GM19023 (cell line): ENCODE data around the gene HPS1.

Source experiments
- ATAC-seq: cut with Tn5 transposase; IDR thresholded peaks from one replicate; pipeline ENCODE4 v1.9.1; 2021; ENCODE audit warnings: mild to moderate bottlenecking, moderate library complexity; ENCODE audit not compliant: unreplicated experiment

HPS1 gene

GRCh38 chr10:98433881-98434732 is 12.6 kb downstream of the HPS1 start:
- no peak for ATAC-seq

DNA sequence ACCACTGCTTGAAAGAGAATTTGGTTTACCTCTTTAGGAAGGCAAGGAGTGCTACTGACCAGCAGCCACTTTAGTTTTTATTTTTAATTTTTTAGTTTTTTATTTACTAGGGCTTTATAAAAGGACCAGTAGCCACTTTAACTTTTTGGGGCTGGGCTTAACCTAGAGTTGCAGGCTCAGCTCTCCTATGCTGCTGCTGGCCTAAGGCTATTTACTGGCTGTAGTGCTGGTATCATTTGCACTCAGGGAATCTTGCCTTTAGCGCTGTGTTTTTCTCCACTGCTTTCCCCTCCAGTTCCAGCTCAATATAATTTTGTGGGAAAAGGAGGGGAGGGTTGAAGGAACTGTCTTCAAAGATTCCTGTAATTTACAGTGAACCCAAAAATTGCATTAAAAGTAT is 13.4 kb downstream of the HPS1 start:
- no peak for ATAC-seq

GRCh38 chr10:98432330-98432729 is 14.4 kb downstream of the HPS1 start:
- no peak for ATAC-seq

DNA sequence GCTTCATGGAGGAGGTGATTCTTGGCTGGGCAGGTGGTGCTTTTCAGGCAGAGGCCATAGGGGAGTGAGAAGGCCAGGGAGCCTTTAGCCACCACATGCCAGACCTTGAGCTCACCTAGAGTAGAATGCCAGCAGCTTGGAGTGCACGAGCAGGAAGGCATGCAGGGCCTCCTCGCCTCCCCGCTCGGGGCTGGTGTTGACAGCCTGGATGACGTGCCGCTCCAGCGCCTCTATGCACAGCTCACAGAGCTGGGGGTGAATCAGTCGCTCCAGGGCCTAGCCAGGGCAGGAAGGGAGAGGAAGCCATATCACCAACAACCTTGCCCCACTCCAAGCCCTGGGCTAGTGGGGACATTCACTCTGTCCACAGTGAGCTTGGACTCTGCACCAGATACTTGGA is 15.7 kb downstream of the HPS1 start:
- no peak for ATAC-seq

DNA sequence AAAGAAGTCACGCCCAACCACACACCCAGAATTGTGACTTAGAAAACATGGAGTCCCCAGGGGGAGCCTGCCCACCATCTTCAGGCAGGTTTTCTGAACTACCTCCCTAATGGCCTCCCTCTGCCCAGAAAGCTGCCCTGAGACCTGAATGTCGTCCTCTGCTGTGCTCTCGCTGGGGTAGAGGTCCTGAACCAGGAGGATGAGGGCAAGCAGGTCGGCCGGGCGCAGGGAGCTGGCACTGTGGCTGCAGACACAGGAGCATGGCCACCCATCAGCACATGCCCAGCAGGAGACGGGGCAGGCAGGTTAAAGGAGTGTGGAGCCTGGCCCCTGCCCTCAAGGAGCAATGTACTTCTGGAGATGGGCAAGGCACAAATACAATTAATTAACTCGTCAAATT is 16.3 kb downstream of the HPS1 start:
- ATAC-seq, result no peak

GRCh38 chr10:98429320-98430072 is 17.2 kb downstream of the HPS1 start:
- ATAC-seq, result no peak

GRCh38 chr10:98427011-98427515 is 19.7 kb downstream of the HPS1 start:
- ATAC-seq, result no peak

DNA sequence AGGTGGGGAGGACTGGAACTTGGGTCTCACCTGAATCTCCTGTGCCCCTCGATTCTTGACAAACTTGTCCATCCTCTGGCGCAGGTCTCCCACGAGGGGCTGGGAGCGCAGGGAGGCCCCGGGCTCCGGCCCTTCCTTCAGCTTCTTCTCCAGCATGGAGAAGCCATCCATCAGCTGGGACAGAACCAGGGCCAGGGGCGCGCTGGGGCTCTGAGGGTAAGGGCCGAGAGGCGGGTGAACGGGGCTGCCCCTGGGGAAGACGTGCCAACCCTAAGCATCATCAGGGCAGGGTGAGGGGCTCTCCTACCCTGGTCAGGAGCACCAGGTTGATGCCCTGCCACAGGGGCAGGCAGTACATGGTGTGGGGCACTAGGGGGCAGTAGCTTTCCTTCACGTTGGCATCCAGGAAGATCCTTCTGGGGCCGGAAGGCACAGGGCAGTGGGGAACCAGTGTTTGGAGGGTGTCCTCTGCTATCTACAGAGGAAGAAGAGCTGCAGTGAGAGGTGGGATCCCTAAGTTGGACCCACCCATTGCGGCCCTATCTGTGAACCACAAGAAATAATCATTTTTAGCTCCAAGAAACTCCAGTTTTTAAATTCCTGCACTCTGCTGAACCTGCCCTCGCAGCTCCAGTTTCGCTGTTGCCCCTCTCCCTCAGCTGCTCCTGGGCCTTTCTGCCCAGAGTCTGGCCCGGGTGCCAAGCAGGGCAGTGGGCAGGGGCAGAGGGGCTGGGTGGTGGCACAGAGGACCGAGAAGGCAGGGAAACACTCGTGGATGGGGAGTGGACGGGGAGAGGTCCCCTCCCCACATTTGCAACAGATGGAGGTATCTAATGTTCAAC is 21.0 kb downstream of the HPS1 start:
- ATAC-seq, result peak; percentile 73

DNA sequence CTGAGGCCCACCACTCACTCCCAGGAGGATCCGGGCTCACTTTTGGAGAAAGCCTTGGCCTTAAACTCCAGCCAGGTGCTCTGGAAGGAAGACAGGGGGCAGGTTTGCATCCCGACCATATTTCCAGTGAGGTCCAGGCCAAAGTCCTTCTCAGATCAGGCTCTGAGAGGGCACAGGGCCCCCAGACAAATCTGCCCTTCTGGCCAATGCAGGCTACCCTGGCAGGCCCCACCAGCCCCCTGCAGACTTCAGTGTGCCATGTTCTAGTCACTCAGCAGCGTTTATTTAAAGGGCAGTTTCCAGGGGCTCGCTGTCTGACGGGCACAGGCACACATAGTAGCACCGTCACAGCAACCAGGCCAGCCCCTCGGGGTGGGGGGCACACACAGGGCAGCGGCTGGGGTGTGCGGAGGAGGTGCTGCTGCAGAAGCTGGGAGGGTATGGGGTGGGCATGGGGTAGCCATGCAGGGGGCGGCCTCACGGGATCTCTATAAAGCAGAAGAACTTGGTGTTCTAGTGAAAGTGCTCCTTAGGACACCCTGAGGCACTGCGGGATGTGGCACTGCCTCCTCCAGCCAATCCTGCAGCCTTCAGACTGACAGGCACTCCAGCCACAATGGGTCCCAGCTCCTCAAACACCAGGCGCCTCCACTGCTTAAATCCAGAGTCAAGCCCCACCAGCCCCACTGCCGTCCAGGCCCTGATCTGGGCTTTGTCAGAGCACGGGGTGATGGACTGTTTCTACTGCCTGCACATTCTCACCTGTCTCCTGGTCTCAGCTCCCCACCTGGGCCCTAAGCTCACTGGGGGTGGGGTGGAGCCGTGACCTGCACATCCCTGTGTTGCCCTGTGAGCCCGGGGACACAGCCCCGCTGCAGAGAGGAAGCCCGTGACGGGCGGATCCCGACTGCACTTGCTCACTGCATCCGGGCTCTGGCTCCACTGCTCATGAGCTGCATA is 22.2 kb downstream of the HPS1 start:
- no peak for ATAC-seq

GRCh38 chr10:98423691-98424120 is 23.0 kb downstream of the HPS1 start:
- no peak for ATAC-seq

GRCh38 chr10:98422182-98422581 is 24.6 kb downstream of the HPS1 start:
- no peak for ATAC-seq

DNA sequence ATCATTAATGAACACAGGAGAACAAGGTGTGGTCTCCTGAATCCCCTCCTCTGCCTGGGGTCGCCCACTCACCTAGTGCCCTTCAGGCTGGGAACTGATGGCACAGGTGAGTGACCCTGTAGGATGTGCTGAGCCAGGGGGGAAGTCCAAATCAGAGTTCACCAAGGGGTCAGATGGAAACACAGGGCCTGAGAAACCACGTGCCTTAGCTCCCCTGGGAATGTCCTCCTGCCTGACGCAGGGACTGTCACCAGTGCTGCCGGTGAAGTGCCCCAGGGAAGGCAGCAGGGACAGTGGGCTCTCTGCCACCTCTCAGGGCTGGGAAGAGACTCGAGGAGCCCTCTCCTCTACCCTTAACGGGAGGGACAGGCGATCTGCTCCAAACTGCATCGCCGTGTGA is 25.9 kb downstream of the HPS1 start:
- ATAC-seq, result no peak

DNA sequence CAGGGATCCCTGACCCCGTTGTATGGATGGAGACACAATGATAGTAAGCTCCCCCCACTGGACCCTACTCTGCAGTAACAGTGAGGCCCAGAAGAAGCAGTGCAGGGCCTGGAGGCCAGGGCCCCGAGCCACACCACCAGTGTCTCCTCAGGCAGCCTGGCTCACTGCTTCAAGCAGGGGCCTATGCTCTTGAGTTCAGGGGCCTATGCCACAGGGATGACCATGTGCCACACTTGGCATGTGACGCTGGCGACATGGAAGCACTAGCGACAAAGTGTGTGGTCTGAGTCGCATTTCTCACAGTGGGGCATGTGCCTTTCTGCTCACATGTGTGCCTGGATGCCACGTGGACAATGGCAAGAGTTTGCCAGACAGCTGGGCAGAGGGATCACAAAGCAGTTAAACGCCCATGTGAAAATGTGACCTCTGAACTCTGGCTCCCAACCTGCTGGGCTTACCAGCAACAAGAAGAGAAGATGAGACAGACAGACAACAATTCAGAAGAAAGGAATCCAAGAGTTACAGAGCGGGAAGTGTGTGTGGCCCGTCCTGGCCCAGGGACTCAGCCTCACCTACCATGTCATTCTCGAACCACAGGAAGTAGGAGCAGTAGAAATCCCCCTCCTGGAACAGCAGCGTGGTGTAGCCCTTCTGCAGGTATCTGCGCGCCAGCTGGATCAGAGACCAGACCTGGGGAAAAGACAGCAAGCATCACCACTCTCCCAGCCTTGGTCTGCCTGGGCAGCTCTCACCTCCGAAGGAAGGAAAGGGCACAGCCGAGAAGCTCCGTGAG is 27.1 kb downstream of the HPS1 start:
- no peak for ATAC-seq

DNA sequence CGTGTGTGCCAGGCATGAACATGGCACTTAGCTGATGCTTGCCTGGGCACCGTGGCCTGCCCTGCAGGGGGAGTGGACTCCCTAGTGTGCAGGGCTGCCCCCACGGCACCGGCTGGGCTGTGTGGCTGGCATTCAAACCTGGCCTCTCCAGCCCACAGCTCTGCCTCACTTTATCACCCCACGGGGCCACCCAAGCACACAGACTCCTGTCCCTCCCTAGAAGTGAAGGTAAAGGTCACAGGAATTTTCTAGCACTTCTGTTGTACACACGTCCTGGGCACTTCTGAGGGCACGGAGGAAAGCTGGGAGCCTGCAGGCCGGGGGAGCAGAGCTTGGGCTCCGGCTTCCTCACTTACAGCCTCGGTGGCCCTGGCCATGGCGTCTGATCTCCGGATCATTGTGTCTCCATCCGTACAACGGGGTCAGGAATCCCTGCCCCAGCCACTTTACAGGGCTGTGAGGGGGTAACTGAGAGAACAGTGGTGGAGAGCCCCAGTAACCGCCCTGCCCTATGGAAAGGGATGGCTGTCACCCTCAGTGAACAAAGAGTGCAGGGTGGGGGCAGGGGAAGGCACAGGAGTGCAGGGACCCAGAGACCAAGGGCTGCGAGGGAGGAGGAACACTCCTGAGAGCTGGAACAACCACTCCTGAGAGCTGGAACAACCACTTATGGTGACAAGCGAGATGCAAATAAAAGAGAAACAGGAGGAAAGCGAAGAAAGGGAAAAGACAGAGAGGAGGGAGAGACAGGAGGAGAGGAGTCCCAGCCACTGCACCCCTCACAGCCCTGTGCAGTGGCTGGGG is 27.9 kb downstream of the HPS1 start:
- no peak for ATAC-seq

DNA sequence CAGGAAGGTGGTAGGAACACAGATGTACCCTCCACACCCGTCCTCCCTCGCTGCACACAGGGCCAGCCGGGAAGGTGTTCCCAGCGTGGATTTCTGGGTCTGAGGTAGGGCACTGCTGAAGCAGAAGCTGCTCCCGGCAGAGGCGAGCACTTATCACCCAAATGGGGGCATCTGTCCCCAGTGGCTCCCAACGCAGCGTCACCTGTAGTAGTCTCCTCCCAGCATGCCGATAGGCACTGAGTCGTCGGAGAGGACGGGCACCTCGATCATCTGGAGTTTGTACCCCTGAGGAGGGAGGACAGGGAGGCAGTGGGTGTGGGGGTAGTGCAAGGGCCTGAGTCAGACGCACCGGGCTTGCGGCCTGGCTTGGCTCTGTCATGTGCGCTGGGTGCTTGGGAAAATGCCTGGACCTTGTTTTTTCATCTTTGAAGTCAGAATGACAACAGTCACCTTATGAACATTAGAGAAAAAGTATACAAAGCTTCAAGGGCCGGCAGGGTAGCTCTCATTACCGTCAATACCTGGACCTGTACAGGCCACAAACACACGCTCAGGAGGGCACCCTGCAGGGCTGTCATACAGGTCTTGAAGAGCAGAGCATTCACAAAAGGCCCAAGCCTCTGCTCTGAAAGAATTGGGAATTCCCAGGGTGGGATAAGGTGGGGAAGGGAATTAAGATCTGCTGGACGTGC is 28.6 kb downstream of the HPS1 start:
- no peak for ATAC-seq

- no peak for ATAC-seq
Observed at GRCh38 chr10:98417481-98417959, 29.2 kb downstream of the HPS1 start.

GRCh38 chr10:98416606-98417388 is 29.9 kb downstream of the HPS1 start:
- ATAC-seq, result no peak
